ENCODE measurements around the gene GHRH. TPM values are rescaled to one million over a fixed set of nuclear protein-coding genes. Genes with fewer than 3 reads are reported as not detected.

GHRH gene
- total RNA-seq, 1 donor, result not detected

- TF ChIP-seq CTCF (IDR thresholded peaks at IDR 0.05; ENCODE audit: insufficient read depth, low read length), result no peak
- no peak overlapping the region for H3K4me3 ChIP-seq (ENCODE audit: low read depth, low read length)
- no peak for DNase-seq (ENCODE audit: low read depth)
Observed at GRCh38 chr20:37305079-37305478, 43.5 kb upstream of the GHRH start.

DNA sequence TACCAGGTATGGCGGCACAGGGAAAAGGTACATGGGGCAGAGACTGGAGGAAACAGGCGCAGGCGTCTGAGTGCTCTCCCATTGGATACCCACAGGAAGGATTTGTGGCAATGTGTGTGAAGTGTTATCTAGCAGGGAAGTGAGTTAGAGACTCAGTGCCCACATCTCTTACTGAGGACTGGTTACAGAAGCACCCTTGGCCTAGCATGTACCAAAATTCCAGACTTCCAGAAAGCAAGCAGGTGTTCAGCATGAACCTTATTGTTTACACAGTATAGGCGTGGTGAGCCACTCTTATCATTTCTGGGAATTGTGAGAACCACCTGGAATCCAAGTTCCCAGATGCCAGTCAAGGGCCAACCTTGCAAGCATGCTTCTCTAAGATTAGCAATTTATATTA is 42.0 kb upstream of the GHRH start:
- DNase-seq (ENCODE audit: low read depth), result no peak
- no peak for TF ChIP-seq CTCF (IDR thresholded peaks at IDR 0.05; ENCODE audit: insufficient read depth, low read length)
- H3K4me3 ChIP-seq (ENCODE audit: low read depth, low read length), result no peak overlapping the region

DNA sequence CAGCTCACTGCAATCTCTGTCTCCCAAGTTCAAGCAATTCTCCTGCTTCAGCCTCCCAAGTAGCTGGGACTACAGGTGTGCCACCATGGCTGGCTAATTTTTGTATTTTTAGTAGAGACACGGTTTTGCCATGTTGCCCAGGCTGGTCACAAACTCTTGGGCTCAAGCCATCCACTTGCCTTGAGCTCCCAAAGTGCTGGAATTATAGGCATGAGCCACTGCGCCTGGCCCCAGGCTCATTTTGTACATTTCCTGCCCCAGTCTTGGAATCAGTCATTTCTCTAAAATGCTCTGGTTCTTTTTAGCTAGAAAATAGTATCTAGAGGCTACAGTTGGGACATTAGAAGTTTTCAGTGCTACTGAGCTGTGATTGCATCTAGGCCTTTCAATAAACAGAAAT is 41.4 kb upstream of the GHRH start:
- no peak overlapping the region for H3K4me3 ChIP-seq (ENCODE audit: low read depth, low read length)
- no peak for TF ChIP-seq CTCF (IDR thresholded peaks at IDR 0.05; ENCODE audit: insufficient read depth, low read length)
- DNase-seq (ENCODE audit: low read depth), result no peak

GRCh38 chr20:37301558-37301957 is 39.9 kb upstream of the GHRH start:
- no peak for DNase-seq (ENCODE audit: low read depth)
- no peak for TF ChIP-seq CTCF (IDR thresholded peaks at IDR 0.05; ENCODE audit: insufficient read depth, low read length)
- H3K4me3 ChIP-seq (ENCODE audit: low read depth, low read length), result no peak overlapping the region

DNA sequence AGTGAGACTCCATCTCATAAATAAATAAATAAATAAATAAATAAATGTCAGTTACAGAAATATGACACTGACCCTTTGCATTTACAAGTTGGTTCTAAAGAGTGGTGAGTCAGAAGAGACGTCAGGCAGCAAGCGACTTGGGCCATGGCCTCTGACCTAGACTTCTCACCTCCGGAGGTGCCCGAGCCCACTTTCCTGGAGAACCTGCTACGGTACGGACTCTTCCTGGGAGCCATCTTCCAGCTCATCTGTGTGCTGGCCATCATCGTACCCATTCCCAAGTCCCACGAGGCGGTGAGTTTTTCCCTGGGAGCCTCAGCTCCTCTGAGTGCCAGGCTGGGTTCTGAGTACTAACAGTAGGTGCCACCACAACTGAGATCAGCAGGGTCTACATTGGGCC is 39.5 kb upstream of the GHRH start:
- TF ChIP-seq CTCF (IDR thresholded peaks at IDR 0.05; ENCODE audit: insufficient read depth, low read length), result no peak

DNA sequence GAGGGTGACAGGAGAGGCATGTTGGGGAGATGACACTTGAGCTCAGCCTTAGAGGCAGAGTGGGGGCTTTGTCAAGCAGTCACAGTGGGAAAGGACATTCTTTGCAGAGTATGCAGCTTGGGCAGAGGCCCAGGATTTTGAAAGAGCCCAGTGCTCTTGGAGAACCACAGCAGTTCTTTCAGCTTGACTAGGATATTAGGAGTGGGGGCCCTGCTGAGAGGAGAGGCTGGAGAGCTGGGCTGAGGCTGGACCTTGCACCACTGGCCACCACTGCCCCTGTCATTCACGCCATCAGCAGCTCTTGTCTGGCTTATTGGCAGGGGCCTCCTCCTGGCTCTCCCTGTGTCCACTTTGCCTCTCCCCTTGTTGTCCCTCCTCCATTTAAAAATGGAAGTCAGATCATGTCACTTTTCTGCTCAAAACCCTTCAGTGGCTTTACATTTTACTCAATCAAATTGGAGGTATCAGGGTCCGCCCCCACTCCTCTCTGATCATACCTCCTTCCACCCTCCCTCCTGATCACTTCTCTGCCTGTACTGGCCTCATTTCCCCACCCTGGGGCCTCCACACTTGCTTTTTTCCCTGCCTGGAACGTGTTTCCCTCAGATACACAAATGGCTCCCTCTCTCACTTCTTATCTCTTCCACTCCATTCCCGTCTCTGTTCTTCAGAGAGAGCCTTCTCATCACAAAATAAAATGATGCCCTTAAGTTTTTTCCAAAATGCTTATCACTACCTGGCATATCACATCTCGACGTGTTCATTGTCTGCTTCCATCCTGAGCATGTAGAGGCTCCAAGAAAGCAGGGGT is 38.3 kb upstream of the GHRH start:
- peak; percentile 70 for DNase-seq (ENCODE audit: low read depth)
- no peak overlapping the region for H3K4me3 ChIP-seq (ENCODE audit: low read depth, low read length)
- TF ChIP-seq CTCF (IDR thresholded peaks at IDR 0.05; ENCODE audit: insufficient read depth, low read length), result no peak

More for the DNA sequence above, 39.5 kb upstream of the GHRH start:
- no peak for DNase-seq (ENCODE audit: low read depth)
- H3K4me3 ChIP-seq (ENCODE audit: low read depth, low read length), result no peak overlapping the region
